Measurements from ENCODE around the gene TP53INP2.
"Not testable (repeated sequence)": the region's sequence is repeated elsewhere in the genome, so short reads cannot be mapped to it uniquely, and the experiment has no call there.

Gene TP53INP2

GRCh38 chr20:34722560-34722959, 18.4 kb downstream of the TP53INP2 start:
- not testable (repeated sequence) for DNase-seq

- no peak for DNase-seq
Observed at GRCh38 chr20:34724172-34724571, 20.0 kb downstream of the TP53INP2 start.

- DNase-seq, result no peak
Observed at GRCh38 chr20:34729416-34729815, 25.3 kb downstream of the TP53INP2 start.

GRCh38 chr20:34732523-34732922, 28.4 kb downstream of the TP53INP2 start:
- no peak for DNase-seq

DNA sequence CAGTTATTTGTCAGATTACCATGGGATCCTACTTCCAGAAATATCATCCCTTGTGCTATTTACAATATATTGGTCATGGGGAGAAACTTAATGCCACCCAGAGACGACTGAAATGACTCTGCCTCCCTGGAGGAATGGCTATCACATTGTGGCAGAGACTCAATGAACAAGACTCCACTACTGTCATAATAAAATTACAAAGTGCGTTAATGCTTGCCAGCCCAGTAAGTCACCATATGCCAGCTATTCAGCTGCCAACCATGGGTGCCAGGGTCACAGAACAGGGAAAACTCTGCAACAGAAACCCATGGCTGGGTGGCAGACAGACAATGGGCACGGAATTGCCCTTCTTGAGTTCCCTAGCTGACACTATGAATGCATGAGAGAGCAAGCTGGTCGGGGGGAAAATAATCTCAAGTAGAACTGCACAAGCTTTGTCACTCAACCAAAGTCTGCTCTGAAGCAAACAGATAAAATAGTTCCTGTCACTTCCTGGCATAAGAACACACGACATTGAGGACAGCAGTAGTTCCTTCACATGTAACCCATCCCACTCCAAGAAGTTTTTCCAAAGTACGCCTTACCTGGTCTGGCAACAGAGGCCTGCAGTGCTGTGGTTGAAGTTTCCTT, 32.1 kb downstream of the TP53INP2 start:
- no peak for DNase-seq

- no peak for DNase-seq
Observed at GRCh38 chr20:34743039-34743438, 38.9 kb downstream of the TP53INP2 start.

GRCh38 chr20:34744340-34744739, 40.2 kb downstream of the TP53INP2 start:
- no peak for DNase-seq

DNA sequence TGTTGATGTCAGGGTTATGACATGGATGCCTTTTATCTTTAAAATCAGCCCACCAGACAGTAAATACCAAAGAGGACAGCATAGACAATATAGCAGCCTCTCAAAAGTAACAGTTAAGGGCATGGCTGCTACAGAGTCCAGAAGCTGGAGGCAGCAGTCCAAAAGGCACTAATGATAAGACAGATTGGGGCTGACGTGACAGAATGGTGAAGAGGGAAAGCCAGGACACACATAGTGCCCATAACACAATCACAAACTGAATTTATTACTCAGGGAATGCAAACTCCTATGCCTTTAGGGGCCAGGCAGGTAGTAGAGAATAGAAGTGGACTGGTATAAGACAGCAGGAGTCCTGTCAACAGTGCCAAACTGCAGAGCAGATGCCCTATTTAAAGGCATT, 40.7 kb downstream of the TP53INP2 start:
- DNase-seq, result no peak

GRCh38 chr20:34746674-34747073, 42.5 kb downstream of the TP53INP2 start:
- no peak for DNase-seq

- DNase-seq, result no peak
Observed at GRCh38 chr20:34747479-34747878, 43.3 kb downstream of the TP53INP2 start.

GRCh38 chr20:34748709-34749108, 44.6 kb downstream of the TP53INP2 start:
- DNase-seq, result no peak

DNA sequence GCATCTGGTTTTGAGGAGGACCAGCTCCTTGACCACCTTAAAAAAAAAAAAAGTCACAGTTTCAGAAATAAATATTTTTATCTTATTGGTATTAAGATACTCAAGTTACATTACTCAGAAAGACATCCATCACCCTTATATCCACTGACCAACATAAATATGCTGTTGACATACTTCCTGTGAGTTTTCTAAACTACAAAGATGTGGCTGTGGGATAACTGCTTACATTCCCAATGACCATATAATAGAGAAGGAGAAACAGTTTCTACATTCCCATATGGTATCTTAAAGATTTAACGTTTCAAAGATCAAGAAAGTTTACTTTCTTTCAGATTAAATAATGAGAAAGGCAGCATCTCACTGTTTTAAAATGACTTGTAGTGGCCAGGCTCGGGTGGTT, 46.3 kb downstream of the TP53INP2 start:
- no peak for DNase-seq

DNA sequence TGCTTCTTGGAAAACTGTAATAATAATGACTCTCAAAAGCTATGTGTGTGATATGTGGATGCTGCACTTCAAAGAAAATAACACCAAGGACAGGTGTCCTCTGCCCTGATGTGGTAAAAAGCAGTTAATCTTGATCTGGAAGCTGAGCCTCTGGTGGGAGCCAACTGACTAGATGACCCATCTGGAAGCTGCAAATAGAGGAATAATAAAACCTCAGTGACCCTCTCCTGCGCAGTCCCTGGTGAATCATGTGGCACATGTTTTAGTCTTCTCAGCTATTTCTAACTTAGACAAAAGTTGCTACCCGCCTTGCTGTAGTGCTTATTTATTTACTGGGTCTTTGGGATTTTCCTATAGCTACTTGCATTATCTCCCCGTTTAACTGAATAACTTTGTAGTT, 47.3 kb downstream of the TP53INP2 start:
- no peak for DNase-seq

- no peak for DNase-seq
Observed at GRCh38 chr20:34753706-34754461, 49.7 kb downstream of the TP53INP2 start.

GRCh38 chr20:34754611-34755010, 50.5 kb downstream of the TP53INP2 start:
- DNase-seq, result no peak

DNA sequence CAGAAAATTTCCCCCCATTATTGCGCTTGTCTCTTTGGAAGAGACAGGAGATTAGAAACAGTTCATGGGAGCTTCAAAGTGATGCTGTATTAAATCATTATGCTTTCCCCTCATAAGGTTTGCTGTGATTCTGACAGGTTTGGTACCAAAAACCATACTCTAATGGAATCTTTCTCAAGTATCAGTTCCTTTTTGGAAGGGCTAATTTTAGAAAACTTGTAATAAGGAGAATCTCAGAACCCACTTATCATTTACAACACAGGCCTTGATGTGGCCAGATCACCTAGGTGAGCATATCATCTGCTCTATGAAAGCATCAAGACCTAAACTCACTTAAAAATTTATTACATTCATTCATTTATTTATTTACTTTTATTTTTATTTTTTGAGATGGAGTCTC, 51.2 kb downstream of the TP53INP2 start:
- DNase-seq, result no peak

- DNase-seq, result no peak
Observed at GRCh38 chr20:34762031-34762555, 57.9 kb downstream of the TP53INP2 start.
